GM18519 (cell line): ENCODE measurements around the gene RGS9.
"Not testable (repeated sequence)": the region's sequence is repeated elsewhere in the genome, so short reads cannot be mapped to it uniquely, and the experiment has no call there.

ENCODE experiments used
- ATAC-seq: cut with Tn5 transposase; IDR thresholded peaks from one replicate; pipeline ENCODE4 v1.9.1; 2021; ENCODE audit warnings: mild to moderate bottlenecking, moderate library complexity; ENCODE audit not compliant: unreplicated experiment, low FRiP score

RGS9 gene

DNA sequence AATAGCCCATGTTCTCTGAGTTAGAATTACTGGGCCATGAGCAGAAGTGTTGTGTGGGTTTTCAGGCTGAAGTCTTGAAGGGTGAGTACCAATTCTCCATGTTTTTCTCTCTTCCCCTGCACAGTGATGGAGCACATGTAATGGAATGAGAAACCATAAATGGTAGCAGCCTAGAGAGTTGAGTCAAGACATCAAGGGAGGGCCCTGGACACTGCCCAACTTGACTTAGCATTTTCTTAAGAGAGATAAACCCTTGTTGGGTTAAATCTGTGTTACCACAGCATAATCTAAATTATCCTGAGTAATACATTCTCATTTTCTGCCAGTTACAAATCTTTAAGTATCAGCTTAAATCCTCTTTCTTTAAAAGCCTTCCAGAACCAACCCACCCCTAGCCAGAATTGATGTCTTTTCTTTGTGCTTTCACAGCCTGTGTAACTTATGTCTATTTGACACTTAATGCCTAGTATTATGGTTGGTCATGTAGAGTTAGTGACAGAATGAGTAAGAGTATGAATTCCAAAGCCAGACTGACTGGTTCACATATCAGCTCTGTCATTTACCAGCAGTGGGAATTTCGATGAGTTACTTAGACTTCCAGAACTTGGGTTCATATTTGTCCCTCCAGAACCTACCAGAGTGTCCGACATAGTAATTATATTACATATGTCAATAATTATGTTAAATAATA is 27.0 kb upstream of the RGS9 start:
- no peak for ATAC-seq

GRCh38 chr17:65115839-65116238 is 21.3 kb upstream of the RGS9 start:
- ATAC-seq = no peak

DNA sequence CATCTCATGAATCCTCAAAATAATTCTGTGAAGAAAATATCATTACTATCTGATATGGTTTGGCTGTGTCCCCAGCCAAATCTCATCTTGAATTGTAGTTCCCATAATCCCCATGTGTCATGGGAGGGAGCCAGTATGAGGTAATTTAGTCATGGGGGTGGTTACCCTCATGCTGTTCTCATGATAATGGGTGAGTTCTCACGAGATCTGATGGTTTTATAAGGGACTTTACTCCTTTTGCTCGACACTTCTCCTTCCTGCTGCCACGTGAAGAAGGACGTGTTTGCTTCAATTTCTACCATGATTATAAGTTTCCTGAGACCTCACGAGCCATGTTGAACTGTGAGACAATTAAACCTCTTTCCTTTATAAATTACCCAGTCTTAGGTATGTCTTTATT is 20.7 kb upstream of the RGS9 start:
- ATAC-seq = not testable (repeated sequence)

DNA sequence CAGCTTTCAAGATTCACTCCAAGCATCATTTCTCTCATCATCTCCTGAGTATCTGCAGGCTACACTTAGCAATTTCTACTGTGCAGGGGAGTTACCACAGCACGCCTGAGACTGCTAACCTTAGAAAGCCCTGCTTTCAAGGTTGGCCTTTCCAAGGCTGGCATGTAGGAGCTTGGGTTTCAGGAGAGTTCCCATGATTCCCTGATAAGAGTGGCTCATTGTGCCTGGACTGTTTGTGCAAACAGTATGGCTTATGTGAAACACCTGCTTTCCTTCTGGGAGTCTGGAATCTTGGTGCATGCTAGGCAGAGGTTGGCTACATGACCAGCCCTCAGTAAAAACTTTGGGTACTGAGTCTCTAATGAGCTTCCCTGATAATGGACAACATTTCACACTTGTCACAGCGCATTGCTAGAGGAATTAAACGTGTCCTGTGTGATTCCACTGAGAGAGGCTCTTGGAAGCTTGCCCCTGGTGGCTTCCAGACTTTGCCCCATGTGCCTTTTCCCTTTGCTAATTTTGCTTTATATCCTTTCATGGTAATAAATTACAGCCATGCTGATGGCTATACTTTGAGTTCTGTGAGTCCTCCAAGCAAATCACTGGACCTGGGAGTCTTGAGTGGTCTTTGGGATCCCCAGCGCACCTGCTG is 19.7 kb upstream of the RGS9 start:
- no peak for ATAC-seq

DNA sequence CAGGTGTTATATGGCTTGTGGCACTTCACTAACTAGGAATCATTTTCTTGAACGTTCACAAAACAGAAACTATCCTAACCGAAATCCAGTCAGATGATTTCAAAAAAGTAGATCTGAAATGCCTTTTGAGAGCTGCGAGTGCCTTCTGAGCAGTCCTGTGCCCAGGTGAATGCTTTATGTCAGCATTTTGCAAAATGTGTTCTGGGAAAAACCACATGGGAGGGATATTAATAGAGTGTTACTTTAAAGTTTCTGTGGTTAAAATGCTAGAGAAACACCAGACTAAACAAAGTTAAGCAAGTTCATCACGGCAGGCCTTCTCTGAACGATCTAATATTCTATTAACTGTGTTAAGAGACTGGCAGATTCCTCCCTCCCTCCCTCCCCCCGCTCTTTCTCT is 15.8 kb upstream of the RGS9 start:
- no peak for ATAC-seq

GRCh38 chr17:65121916-65122806 is 15.0 kb upstream of the RGS9 start:
- no peak for ATAC-seq

- no peak for ATAC-seq
These were observed 14.1 kb upstream of the RGS9 start for GRCh38 chr17:65122836-65123756.

GRCh38 chr17:65123757-65124675 is 13.2 kb upstream of the RGS9 start:
- ATAC-seq = no peak

DNA sequence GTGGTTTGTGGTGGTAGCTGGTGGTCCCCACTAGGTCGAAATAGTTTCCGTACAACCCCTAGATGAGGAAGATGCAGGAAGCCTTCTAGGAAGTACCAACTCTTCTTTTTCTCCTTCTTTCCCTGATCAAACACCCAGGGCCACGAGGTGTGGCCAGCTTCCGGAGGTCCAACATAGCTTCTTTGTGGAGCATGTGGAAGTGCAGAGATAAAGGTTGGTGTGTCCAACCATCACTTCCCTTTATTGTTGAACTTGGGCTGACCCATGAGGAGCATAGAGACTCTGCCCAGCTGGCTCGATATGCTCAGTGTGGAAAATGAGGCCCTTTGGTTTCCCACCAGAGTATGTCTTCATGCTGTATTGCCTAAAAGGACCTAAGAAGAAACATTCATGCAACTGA is 6.3 kb upstream of the RGS9 start:
- no peak for ATAC-seq

DNA sequence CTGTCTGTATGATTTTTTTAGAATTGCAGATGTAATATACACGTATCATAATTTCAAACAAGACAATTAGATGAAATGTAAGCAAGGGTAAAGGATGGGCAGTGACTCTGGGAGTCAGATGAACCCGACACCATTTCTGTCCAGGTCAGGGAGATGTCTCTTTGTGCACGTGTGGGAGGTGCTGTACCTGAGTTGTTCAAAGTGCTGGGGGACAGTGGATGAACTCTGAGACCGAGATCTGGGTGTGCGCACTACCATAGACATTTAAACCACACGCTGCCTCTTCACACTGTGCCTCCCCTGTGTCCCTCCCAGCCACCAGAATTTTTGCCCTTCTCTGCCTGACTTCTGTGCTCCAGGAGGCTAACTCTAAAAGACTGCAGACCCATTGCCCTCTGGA is 5.9 kb upstream of the RGS9 start:
- ATAC-seq = no peak

GRCh38 chr17:65131946-65132345 is 5.2 kb upstream of the RGS9 start:
- no peak for ATAC-seq

GRCh38 chr17:65134035-65134434 is 3.1 kb upstream of the RGS9 start:
- no peak for ATAC-seq

DNA sequence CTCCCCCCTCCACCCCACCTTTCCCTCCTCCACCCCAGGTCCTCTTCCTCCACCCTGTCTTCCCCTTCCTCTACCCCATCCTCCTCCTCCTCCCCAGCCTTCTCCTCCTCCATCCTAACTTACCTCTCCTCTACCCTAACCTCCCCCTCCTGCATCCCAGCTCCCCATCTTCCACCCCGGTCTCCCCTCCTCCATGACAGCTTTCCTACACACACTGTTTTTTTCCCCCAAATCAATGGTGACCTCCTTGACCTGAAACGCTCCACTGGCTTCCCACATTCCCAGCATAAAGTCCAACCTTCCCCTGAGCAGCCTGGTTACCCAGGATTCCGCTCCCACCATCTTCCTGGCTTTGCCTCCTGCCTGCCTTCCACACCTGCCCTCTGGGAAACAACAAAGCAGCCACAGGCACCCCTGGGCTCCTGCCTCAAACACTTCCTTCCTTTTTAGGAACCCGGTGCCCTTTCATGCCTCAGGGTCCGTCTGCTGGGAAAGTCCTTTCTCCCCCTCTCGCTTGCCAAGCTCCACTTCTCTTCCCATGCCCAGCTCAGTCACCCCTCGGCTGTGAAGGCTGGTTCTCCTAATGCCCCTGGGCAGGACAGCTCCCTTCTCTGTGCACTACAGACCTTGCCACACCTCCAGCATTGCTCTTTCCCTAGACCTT is 2.1 kb downstream of the RGS9 start:
- ATAC-seq = no peak

DNA sequence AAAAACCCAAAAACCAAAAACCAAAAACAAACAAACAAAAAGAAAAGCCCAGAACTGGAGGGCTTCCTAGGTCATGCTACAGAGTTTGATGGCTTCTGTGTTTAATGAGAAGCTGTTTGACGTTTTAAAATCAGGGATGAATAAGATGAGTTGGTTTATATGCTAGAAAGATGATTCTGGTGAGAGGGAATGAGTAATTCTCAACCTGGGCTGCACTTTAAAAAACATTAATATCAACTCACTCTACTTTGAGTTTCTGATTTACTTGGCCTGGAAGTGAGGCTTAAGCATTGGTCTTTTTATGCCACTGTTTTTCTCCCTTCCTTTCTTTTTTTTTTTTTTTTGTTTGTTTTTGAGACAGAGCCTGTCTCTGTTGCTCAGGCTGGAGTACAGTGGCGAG is 5.1 kb downstream of the RGS9 start:
- ATAC-seq = no peak

GRCh38 chr17:65143889-65144604 is 6.9 kb downstream of the RGS9 start:
- no peak for ATAC-seq

GRCh38 chr17:65145743-65146142 is 8.6 kb downstream of the RGS9 start:
- no peak for ATAC-seq

DNA sequence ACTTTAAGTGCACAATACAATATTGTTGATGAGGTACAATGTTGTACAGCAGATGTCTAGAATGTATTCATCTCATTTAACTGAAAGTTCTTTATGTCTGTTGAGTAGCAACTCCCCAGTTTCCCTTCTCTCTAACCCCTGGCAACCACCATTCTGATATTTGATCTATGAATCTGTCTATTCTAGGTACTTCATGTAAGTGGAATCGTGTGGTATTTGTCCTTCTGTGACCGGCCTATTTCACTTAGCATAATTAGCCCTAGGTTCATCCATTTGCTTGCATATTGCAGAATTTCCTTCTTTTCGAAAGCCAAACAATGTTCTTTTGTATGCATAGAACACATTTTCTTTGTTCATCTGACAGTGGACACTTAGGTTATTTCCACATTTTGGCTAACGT is 10.8 kb downstream of the RGS9 start:
- no peak for ATAC-seq
